ENCODE measurements around the gene PAIP2.

Gene PAIP2

GRCh38 chr5:139393497-139394122 is 52.0 kb downstream of the PAIP2 start:
- H3K4me2 ChIP-seq (ENCODE audit: low read depth, low read length, poor library complexity, severe bottlenecking), result peak overlapping the region; percentile 87
- H3K4me3 ChIP-seq (ENCODE audit: low read length, poor library complexity, severe bottlenecking), result peak overlapping the region; percentile 96
- H3K9me2 ChIP-seq (replicated peaks; ENCODE audit: low read depth, low read length), result no peaks in the 10 kb centered on the region
- no peaks in the 10 kb centered on the region for H3F3A ChIP-seq (ENCODE audit: low read depth)
- TF ChIP-seq CTCF (conservative IDR thresholded peaks at IDR 0.05; ENCODE audit: low read length) (no peak), EZH2phosphoT487 (IDR thresholded peaks at IDR 0.05; ENCODE audit: borderline replicate concordance) (no peak)
- H3K4me1 ChIP-seq (ENCODE audit: insufficient read depth, low read length, poor library complexity, severe bottlenecking), result peaks cover 36% of the 10 kb centered on the region
- 0 out of 2 replicates have a peak, but pooled peaks cover 4% of the 10 kb centered on the region for H3K36me3 ChIP-seq (ENCODE audit: insufficient read depth, low read length)
- peak overlapping the region; percentile 99 for H3K9ac ChIP-seq (ENCODE audit: low read depth, low read length, poor library complexity, severe bottlenecking)
- H3K9me3 ChIP-seq (ENCODE audit: insufficient read depth, low read depth, low read length), result no peaks in the 10 kb centered on the region
- peak overlapping the region; percentile 92 for H2AFZ ChIP-seq (ENCODE audit: low read length)
- H3K27me3 ChIP-seq (ENCODE audit: insufficient read depth, low read length, poor library complexity, severe bottlenecking), result peaks cover 8% of the 10 kb centered on the region
- H4K20me1 ChIP-seq (ENCODE audit: insufficient read depth, low read length, poor library complexity, severe bottlenecking), result peaks cover 11% of the 10 kb centered on the region
- H3K79me2 ChIP-seq (ENCODE audit: insufficient read depth, low read length), result peaks cover 68% of the 10 kb centered on the region

GRCh38 chr5:139394123-139394653 is 52.5 kb downstream of the PAIP2 start:
- peaks cover 63% of the 10 kb centered on the region for H3K79me2 ChIP-seq (ENCODE audit: insufficient read depth, low read length)
- peak overlapping the region; percentile 96 for H3K4me3 ChIP-seq (ENCODE audit: low read length, poor library complexity, severe bottlenecking)
- H4K20me1 ChIP-seq (ENCODE audit: insufficient read depth, low read length, poor library complexity, severe bottlenecking), result peaks cover 11% of the 10 kb centered on the region
- no peaks in the 10 kb centered on the region for H3K9me2 ChIP-seq (replicated peaks; ENCODE audit: low read depth, low read length)
- no peaks in the 10 kb centered on the region for H3F3A ChIP-seq (ENCODE audit: low read depth)
- TF ChIP-seq EZH2phosphoT487 (IDR thresholded peaks at IDR 0.05; ENCODE audit: borderline replicate concordance), result no peak
- TF ChIP-seq CTCF (conservative IDR thresholded peaks at IDR 0.05; ENCODE audit: low read length), result no peak
- no peaks in the 10 kb centered on the region for H3K9me3 ChIP-seq (ENCODE audit: insufficient read depth, low read depth, low read length)
- H3K4me1 ChIP-seq (ENCODE audit: insufficient read depth, low read length, poor library complexity, severe bottlenecking), result peaks cover 36% of the 10 kb centered on the region
- H3K4me2 ChIP-seq (ENCODE audit: low read depth, low read length, poor library complexity, severe bottlenecking), result peak overlapping the region; percentile 87
- peaks cover 4% of the 10 kb centered on the region for H3K27me3 ChIP-seq (ENCODE audit: insufficient read depth, low read length, poor library complexity, severe bottlenecking)
- H3K36me3 ChIP-seq (ENCODE audit: insufficient read depth, low read length), result 0 out of 2 replicates have a peak, but pooled peaks cover 3% of the 10 kb centered on the region
- H2AFZ ChIP-seq (ENCODE audit: low read length), result no peak overlapping the region
- H3K9ac ChIP-seq (ENCODE audit: low read depth, low read length, poor library complexity, severe bottlenecking), result no peak overlapping the region

GRCh38 chr5:139394654-139395566 is 53.3 kb downstream of the PAIP2 start, which contains the start of gene PROB1:
Gene PROB1 (minus strand): TSS chr5:139395104. CDS start chr5:139395081, 23 bp downstream.
- Histone ChIP-seq H3K36me3 (ENCODE audit: insufficient read depth, low read length) (no peaks in the 10 kb centered on the region), H3K27me3 (ENCODE audit: insufficient read depth, low read length, poor library complexity, severe bottlenecking) (no peaks in the 10 kb centered on the region), H3K9me3 (ENCODE audit: insufficient read depth, low read depth, low read length) (no peaks in the 10 kb centered on the region), H4K20me1 (ENCODE audit: insufficient read depth, low read length, poor library complexity, severe bottlenecking) (peaks cover 8% of the 10 kb centered on the region), H3K4me3 (ENCODE audit: low read length, poor library complexity, severe bottlenecking) (peak within 1 kb of the TSS; percentile 96), H3K4me1 (ENCODE audit: insufficient read depth, low read length, poor library complexity, severe bottlenecking) (peaks cover 35% of the 10 kb centered on the region), H2AFZ (ENCODE audit: low read length) (no peak within 1 kb of the TSS), H3K9ac (ENCODE audit: low read depth, low read length, poor library complexity, severe bottlenecking) (no peak within 1 kb of the TSS), H3K79me2 (ENCODE audit: insufficient read depth, low read length) (peaks cover 56% of the 10 kb centered on the region), H3K4me2 (ENCODE audit: low read depth, low read length, poor library complexity, severe bottlenecking) (peak within 1 kb of the TSS; percentile 87), H3F3A (ENCODE audit: low read depth) (no peaks in the 10 kb centered on the region), H3K9me2 (replicated peaks; ENCODE audit: low read depth, low read length) (no peaks in the 10 kb centered on the region)
- TF ChIP-seq CTCF (conservative IDR thresholded peaks at IDR 0.05; ENCODE audit: low read length) (no peak), EZH2phosphoT487 (IDR thresholded peaks at IDR 0.05; ENCODE audit: borderline replicate concordance) (no peak)

Data from Loucy (cell line).